HG03175 (cell line): ENCODE data around the gene DHCR24.
"Not testable (repeated sequence)": the region's sequence is repeated elsewhere in the genome, so short reads cannot be mapped to it uniquely, and the experiment has no call there.

Experiments
- ATAC-seq: cut with Tn5 transposase; IDR thresholded peaks from one replicate; pipeline ENCODE4 v1.9.1; 2021; ENCODE audit warnings: mild to moderate bottlenecking, moderate library complexity; ENCODE audit not compliant: unreplicated experiment

Gene DHCR24

DNA sequence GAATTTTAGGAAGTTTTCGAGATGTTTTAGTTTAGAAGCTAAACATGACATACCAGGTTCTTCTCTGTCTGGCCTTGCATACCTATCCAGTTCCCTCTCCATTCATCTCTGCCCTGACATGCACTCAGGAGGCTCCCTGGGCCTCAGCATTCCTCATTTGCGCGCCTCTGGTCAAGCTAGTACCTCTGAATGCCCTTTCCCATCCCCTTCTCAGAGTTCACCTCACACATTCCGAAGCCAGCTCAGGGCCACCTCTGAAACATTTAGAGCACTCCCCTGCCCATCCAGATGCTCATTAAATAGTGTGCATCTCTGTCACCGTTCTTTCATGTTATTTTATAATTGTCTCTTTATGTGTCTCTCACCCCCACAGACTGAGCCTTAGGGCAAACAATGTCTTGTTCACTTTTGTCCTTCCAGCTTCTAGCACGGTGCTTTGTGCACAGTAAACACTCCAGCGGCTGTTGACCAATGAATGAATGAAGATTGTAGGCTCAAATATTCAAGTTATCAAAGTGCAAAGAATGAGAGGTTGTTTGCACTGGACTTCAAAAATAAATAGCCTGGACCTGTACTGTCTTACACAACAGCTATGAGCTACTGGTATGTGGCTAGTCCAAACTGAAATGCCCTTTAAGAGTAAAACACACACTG lies 1.2 kb upstream of the DHCR24 start:
- ATAC-seq = no peak

DNA sequence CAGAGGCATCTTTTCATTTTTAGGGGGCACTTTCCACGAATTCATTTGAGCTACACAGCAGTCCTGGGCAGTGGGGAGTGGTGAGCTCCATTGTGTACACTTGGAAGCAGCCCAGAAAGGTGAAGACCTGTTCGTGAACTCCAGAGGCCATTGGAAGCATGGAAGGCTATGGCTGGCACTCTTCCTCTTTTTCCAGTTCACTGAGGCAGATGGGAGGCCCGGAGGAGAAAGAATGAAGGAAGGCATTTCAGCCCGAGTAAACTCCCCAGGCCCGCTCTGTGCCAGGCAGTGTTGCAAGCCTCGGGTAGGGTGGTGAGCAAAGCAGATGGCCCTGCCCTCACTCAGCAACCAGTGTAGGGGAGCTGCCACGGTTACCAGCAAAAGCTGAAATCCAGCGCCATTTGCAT lies 673 bp upstream of the DHCR24 start:
- ATAC-seq = no peak

GRCh38 chr1:54885807-54886723 lies 930 bp downstream of the DHCR24 start:
- ATAC-seq = no peak

GRCh38 chr1:54885237-54885679 lies 1.7 kb downstream of the DHCR24 start:
- no peak for ATAC-seq

DNA sequence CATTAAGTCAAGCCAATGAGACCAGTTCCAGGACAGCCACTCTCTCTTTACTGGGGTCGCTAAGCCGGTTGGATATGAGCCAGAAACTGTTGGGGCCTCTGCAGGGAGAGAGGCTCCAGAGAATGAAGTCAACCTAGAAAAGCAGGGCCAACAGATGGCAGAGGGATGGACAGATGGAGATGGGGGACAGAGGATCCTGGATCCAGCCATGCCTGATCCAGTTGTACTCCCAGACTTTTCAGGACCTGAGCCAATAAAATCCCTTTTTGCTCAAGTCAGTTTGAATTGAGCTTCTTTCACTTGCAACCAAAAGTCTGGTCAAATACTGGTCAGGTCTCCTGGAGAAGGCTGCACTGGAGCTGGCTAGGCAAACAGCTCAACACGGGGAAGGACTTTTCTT lies 2.2 kb downstream of the DHCR24 start:
- ATAC-seq = no peak

GRCh38 chr1:54884135-54884586 lies 2.8 kb downstream of the DHCR24 start:
- no peak for ATAC-seq

DNA sequence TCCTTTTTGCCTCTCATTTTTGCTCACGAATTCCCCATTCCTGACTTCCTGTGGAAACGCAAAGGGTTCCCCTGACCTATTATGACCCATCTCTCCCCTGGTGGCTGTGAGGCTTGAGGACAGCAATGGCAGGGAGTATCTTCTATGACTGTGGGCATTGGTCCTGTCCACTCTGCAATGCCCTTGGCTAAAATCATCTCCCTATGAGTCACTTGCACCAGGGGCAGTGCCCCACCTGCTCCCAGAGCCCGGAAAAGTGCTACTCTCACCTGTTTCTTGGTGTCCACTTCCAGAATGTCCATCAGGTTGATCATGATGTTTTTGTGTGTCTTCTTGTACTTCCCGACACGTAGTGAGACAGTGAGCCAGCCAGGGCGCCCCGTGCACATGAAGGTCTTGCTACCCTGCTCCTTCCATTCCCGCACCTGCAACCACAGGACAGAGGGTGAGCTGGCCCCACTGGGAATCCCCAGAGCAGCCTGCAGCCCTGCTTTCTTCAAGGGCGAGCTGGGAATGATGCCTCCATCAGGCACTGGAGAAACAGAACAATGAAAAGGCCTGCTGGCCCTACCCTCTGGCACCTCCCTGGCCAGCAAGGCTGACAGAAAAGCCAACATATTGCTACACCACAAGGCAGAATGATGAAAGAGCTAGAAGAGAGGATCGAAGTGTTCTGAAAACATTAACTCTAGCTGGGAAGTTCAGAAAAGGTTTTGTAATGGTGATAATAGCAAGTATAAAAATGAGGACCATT lies 3.5 kb downstream of the DHCR24 start:
- no peak for ATAC-seq

DNA sequence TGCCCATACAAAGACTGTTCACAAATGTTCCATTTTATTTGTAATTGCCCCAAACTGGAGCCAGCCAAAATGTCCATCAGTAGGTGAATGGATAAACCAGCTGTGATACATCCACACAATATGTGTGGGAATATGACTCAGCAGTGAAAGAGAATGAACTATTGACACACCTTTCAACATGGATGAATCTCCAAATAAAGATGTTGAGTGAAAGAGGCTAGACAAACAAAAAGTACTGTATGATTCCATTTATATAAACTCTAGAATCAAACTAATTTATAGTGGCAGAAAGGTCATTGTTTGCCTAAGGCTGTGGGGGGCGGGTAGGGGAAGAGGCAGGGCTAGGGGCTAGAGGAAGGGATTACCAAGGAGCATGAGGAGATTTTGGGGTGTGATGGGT lies 4.5 kb downstream of the DHCR24 start:
- no peak for ATAC-seq

GRCh38 chr1:54881604-54882003 lies 5.4 kb downstream of the DHCR24 start:
- ATAC-seq = not testable (repeated sequence)

GRCh38 chr1:54879872-54880271 lies 7.1 kb downstream of the DHCR24 start:
- no peak for ATAC-seq

DNA sequence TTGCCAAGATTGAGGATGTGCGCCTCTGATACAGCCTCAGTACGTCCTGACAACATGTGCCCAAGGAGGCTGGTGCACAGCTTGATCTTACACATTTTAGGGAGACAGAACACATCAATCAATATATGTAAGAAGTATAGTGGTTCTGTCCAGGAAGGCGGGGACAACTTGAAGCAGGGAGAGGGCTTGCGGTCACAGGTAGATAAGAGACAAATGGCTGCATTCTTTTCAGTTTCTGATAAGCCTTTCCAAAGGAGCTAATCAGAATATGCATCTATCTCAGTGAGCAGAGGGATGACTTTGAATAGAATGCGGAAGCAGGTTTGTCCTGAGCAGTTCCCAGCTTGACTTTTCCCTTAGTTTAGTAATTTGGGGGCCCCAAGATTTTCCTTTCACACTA lies 10.2 kb downstream of the DHCR24 start:
- no peak for ATAC-seq

- ATAC-seq = no peak
These were observed 12.0 kb downstream of the DHCR24 start for GRCh38 chr1:54875000-54875399.

DNA sequence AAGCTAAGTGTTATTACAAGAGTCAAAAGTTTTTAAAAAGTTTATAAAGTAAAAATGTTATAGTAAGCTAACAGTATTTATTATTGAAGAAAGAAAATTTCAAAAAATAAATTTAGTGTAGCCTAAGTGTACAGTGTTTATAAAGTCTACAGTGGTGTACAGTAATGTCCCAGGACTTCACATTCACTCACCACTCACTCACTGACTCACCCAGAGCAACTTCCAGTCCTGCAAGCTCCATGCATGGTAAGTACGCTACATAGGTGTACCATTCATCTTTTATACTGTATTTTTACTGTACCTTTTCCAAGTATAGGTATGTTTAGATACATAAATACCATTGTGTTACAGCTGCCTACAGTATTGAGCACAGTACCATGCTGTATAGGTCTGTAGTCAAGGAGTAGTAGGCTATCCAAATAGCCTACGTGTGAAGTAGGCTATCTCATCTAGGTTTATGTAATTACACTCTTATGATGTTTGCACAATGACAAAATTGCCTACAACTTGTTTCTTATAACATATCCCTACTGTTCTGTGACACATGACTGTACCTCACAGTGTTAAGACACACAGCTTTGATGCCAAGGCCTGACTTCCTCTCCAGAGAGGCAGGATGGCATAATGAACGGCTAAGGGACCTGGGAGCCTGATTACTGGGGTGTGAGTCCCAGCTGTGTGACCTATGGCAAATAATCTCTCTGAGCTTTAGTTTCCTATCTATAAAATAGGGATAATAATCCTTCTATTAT lies 12.7 kb downstream of the DHCR24 start:
- ATAC-seq = no peak

- ATAC-seq = no peak
These were observed 15.0 kb downstream of the DHCR24 start for GRCh38 chr1:54872036-54872331.

- ATAC-seq = no peak
These were observed 15.5 kb downstream of the DHCR24 start for GRCh38 chr1:54871275-54872035.

GRCh38 chr1:54870869-54871268 lies 16.1 kb downstream of the DHCR24 start:
- ATAC-seq = no peak

- ATAC-seq = no peak
These were observed 17.7 kb downstream of the DHCR24 start for GRCh38 chr1:54869173-54869851.

GRCh38 chr1:54867717-54868057 lies 19.3 kb downstream of the DHCR24 start:
- ATAC-seq = no peak

GRCh38 chr1:54866801-54867716 lies 19.9 kb downstream of the DHCR24 start:
- no peak for ATAC-seq
